ENCODE data around the gene CCDC50.

The CCDC50 gene

GRCh38 chr3:191414732-191415131 lies 85.5 kb downstream of the CCDC50 start:
- in situ Hi-C loops (cut with MboI; ENCODE audit: low pct_unique_long_range_greater_than_20kb, low sequenced_read_pairs, unreplicated experiment), result loop anchor here (25.0 kb wide), 2 partner anchors 798 to 1023 kb away; no protein-coding TSS in a partner anchor
- DNase-seq (ENCODE audit: low spot score), result no peak
- no peak for TF ChIP-seq CTCF (IDR thresholded peaks at IDR 0.05; ENCODE audit: extremely low read depth, insufficient read depth, missing control alignments)

- TF ChIP-seq CTCF (IDR thresholded peaks at IDR 0.05; ENCODE audit: extremely low read depth, insufficient read depth, missing control alignments), result no peak
- in situ Hi-C loops (cut with MboI; ENCODE audit: low pct_unique_long_range_greater_than_20kb, low sequenced_read_pairs, unreplicated experiment), result loop anchor here (25.0 kb wide), 2 partner anchors 797 to 1022 kb away; no protein-coding TSS in a partner anchor
- no peak for DNase-seq (ENCODE audit: low spot score)
Measured at GRCh38 chr3:191415566-191415965, 86.4 kb downstream of the CCDC50 start.

- DNase-seq (ENCODE audit: low spot score), result no peak
- no peak for TF ChIP-seq CTCF (IDR thresholded peaks at IDR 0.05; ENCODE audit: extremely low read depth, insufficient read depth, missing control alignments)
- in situ Hi-C loops (cut with MboI; ENCODE audit: low pct_unique_long_range_greater_than_20kb, low sequenced_read_pairs, unreplicated experiment), result loop anchor here (25.0 kb wide), 2 partner anchors 795 to 1020 kb away; no protein-coding TSS in a partner anchor
Measured at GRCh38 chr3:191417457-191417729, 88.2 kb downstream of the CCDC50 start.

- no peak for DNase-seq (ENCODE audit: low spot score)
- in situ Hi-C loops (cut with MboI; ENCODE audit: low pct_unique_long_range_greater_than_20kb, low sequenced_read_pairs, unreplicated experiment), result loop anchor here (25.0 kb wide), 2 partner anchors 792 to 1017 kb away; no protein-coding TSS in a partner anchor
- TF ChIP-seq CTCF (IDR thresholded peaks at IDR 0.05; ENCODE audit: extremely low read depth, insufficient read depth, missing control alignments), result no peak
Measured at GRCh38 chr3:191420771-191421170, 91.6 kb downstream of the CCDC50 start.

- in situ Hi-C loops (cut with MboI; ENCODE audit: low pct_unique_long_range_greater_than_20kb, low sequenced_read_pairs, unreplicated experiment), result loop anchor here (25.0 kb wide), 2 partner anchors 787 to 1012 kb away; no protein-coding TSS in a partner anchor
- TF ChIP-seq CTCF (IDR thresholded peaks at IDR 0.05; ENCODE audit: extremely low read depth, insufficient read depth, missing control alignments), result no peak
- DNase-seq (ENCODE audit: low spot score), result no peak
Measured at GRCh38 chr3:191424881-191425280, 95.7 kb downstream of the CCDC50 start.

GRCh38 chr3:191425322-191425734 lies 96.1 kb downstream of the CCDC50 start:
- in situ Hi-C loops (cut with MboI; ENCODE audit: low pct_unique_long_range_greater_than_20kb, low sequenced_read_pairs, unreplicated experiment), result no loop called here
- TF ChIP-seq CTCF (IDR thresholded peaks at IDR 0.05; ENCODE audit: extremely low read depth, insufficient read depth, missing control alignments), result no peak
- no peak for DNase-seq (ENCODE audit: low spot score)

GRCh38 chr3:191426311-191426710 lies 97.1 kb downstream of the CCDC50 start:
- TF ChIP-seq CTCF (IDR thresholded peaks at IDR 0.05; ENCODE audit: extremely low read depth, insufficient read depth, missing control alignments), result no peak
- in situ Hi-C loops (cut with MboI; ENCODE audit: low pct_unique_long_range_greater_than_20kb, low sequenced_read_pairs, unreplicated experiment), result no loop called here
- no peak for DNase-seq (ENCODE audit: low spot score)
